ENCODE data around the gene RPUSD3.
A peak's percentile ranks its signal among the peaks of the same experiment; 100 is the strongest.
"Not testable (repeated sequence)": the region's sequence is repeated elsewhere in the genome, so short reads cannot be mapped to it uniquely, and the experiment has no call there.

The RPUSD3 gene

GRCh38 chr3:9876991-9877390 is 33.2 kb upstream of the RPUSD3 start:
- DNase-seq (ENCODE audit: low spot score in 2 of 2) (no peak), ATAC-seq (ENCODE audit: low read depth) (no peak)
- Mint-ChIP-seq H3K9me3 (no peaks in the 10 kb centered on the region), H3K27me3 (peaks cover 5% of the 10 kb centered on the region), H3K4me3 (no peak overlapping the region), H3K4me1 (no peaks in the 10 kb centered on the region), H3K27ac (no peak overlapping the region), H3K36me3 (no peaks in the 10 kb centered on the region)

- DNase-seq (ENCODE audit: low spot score in 2 of 2); H3K27me3 Mint-ChIP-seq; H3K4me3 Mint-ChIP-seq; H3K4me1 Mint-ChIP-seq; H3K36me3 Mint-ChIP-seq; H3K27ac Mint-ChIP-seq; H3K9me3 Mint-ChIP-seq; ATAC-seq (ENCODE audit: low read depth): not testable (repeated sequence)
These were observed 32.4 kb upstream of the RPUSD3 start for GRCh38 chr3:9876255-9876654.

GRCh38 chr3:9875448-9875847 is 31.6 kb upstream of the RPUSD3 start:
- H3K4me3 Mint-ChIP-seq, result no peak overlapping the region
- H3K27me3 Mint-ChIP-seq, result peaks cover 5% of the 10 kb centered on the region
- ATAC-seq (ENCODE audit: low read depth) (no peak), DNase-seq (ENCODE audit: low spot score in 2 of 2) (no peak)
- no peaks in the 10 kb centered on the region for H3K9me3 Mint-ChIP-seq
- H3K36me3 Mint-ChIP-seq, result no peaks in the 10 kb centered on the region
- H3K4me1 Mint-ChIP-seq, result no peaks in the 10 kb centered on the region
- H3K27ac Mint-ChIP-seq, result no peak overlapping the region

- not testable (repeated sequence) for H3K27me3 Mint-ChIP-seq; H3K36me3 Mint-ChIP-seq; H3K4me1 Mint-ChIP-seq; H3K4me3 Mint-ChIP-seq; H3K9me3 Mint-ChIP-seq; DNase-seq (ENCODE audit: low spot score in 2 of 2); ATAC-seq (ENCODE audit: low read depth); H3K27ac Mint-ChIP-seq
These were observed 28.3 kb upstream of the RPUSD3 start for GRCh38 chr3:9872067-9872466.

GRCh38 chr3:9870978-9871377 is 27.2 kb upstream of the RPUSD3 start:
- H3K27ac Mint-ChIP-seq, result no peak overlapping the region
- no peaks in the 10 kb centered on the region for H3K27me3 Mint-ChIP-seq
- no peaks in the 10 kb centered on the region for H3K4me1 Mint-ChIP-seq
- H3K9me3 Mint-ChIP-seq, result no peaks in the 10 kb centered on the region
- DNase-seq (ENCODE audit: low spot score in 2 of 2) (no peak), ATAC-seq (ENCODE audit: low read depth) (no peak)
- no peak overlapping the region for H3K4me3 Mint-ChIP-seq
- no peaks in the 10 kb centered on the region for H3K36me3 Mint-ChIP-seq

- Mint-ChIP-seq H3K9me3 (no peaks in the 10 kb centered on the region), H3K36me3 (no peaks in the 10 kb centered on the region), H3K27me3 (no peaks in the 10 kb centered on the region), H3K27ac (no peak overlapping the region), H3K4me3 (no peak overlapping the region), H3K4me1 (no peaks in the 10 kb centered on the region)
- no peak for ATAC-seq (ENCODE audit: low read depth)
- DNase-seq (ENCODE audit: low spot score in 2 of 2), result no peak
These were observed 26.1 kb upstream of the RPUSD3 start for GRCh38 chr3:9869955-9870354.

GRCh38 chr3:9867106-9867505 is 23.3 kb upstream of the RPUSD3 start:
- ATAC-seq (ENCODE audit: low read depth) (no peak), DNase-seq (ENCODE audit: low spot score in 2 of 2) (no peak)
- no peak overlapping the region for H3K27ac Mint-ChIP-seq
- peaks cover 3% of the 10 kb centered on the region for H3K27me3 Mint-ChIP-seq
- no peaks in the 10 kb centered on the region for H3K4me1 Mint-ChIP-seq
- H3K9me3 Mint-ChIP-seq, result no peaks in the 10 kb centered on the region
- H3K4me3 Mint-ChIP-seq, result no peak overlapping the region
- no peaks in the 10 kb centered on the region for H3K36me3 Mint-ChIP-seq

- Mint-ChIP-seq H3K27me3 (peaks cover 6% of the 10 kb centered on the region), H3K4me3 (no peak overlapping the region)
- DNase-seq (ENCODE audit: low spot score in 2 of 2), result no peak
These were observed 22.8 kb upstream of the RPUSD3 start for GRCh38 chr3:9866639-9867038.

GRCh38 chr3:9865125-9865637 is 21.4 kb upstream of the RPUSD3 start:
- not testable (repeated sequence) for H3K27ac Mint-ChIP-seq; H3K27me3 Mint-ChIP-seq; H3K9me3 Mint-ChIP-seq; H3K36me3 Mint-ChIP-seq; H3K4me3 Mint-ChIP-seq; H3K4me1 Mint-ChIP-seq; ATAC-seq (ENCODE audit: low read depth); DNase-seq (ENCODE audit: low spot score in 2 of 2)

More at GRCh38 chr3:9866639-9867038, 22.8 kb upstream of the RPUSD3 start:
- no peak overlapping the region for H3K27ac Mint-ChIP-seq
- H3K36me3 Mint-ChIP-seq, result no peaks in the 10 kb centered on the region
- H3K4me1 Mint-ChIP-seq, result no peaks in the 10 kb centered on the region
- H3K9me3 Mint-ChIP-seq, result no peaks in the 10 kb centered on the region
- no peak for ATAC-seq (ENCODE audit: low read depth)

- Mint-ChIP-seq H3K27ac (no peak overlapping the region), H3K27me3 (peaks cover 6% of the 10 kb centered on the region), H3K4me1 (no peaks in the 10 kb centered on the region), H3K4me3 (no peak overlapping the region), H3K36me3 (no peaks in the 10 kb centered on the region), H3K9me3 (no peaks in the 10 kb centered on the region)
- ATAC-seq (ENCODE audit: low read depth) (no peak), DNase-seq (ENCODE audit: low spot score in 2 of 2) (no peak)
These were observed 20.6 kb upstream of the RPUSD3 start for GRCh38 chr3:9864200-9864927.

GRCh38 chr3:9863058-9863772 is 19.4 kb upstream of the RPUSD3 start:
- no peak overlapping the region for H3K4me3 Mint-ChIP-seq
- ATAC-seq (ENCODE audit: low read depth) (no peak), DNase-seq (ENCODE audit: low spot score in 2 of 2) (no peak)

GRCh38 chr3:9862391-9863057 is 18.7 kb upstream of the RPUSD3 start:
- no peaks in the 10 kb centered on the region for H3K9me3 Mint-ChIP-seq
- no peak overlapping the region for H3K27ac Mint-ChIP-seq
- H3K4me1 Mint-ChIP-seq, result no peaks in the 10 kb centered on the region
- no peaks in the 10 kb centered on the region for H3K36me3 Mint-ChIP-seq
- DNase-seq (ENCODE audit: low spot score in 2 of 2) (peak in 1 of 2 donors; percentile 21), ATAC-seq (ENCODE audit: low read depth) (peak; percentile 92)
- H3K27me3 Mint-ChIP-seq, result peaks cover 6% of the 10 kb centered on the region
- no peak overlapping the region for H3K4me3 Mint-ChIP-seq

More at GRCh38 chr3:9863058-9863772, 19.4 kb upstream of the RPUSD3 start:
- peaks cover 6% of the 10 kb centered on the region for H3K27me3 Mint-ChIP-seq
- no peak overlapping the region for H3K27ac Mint-ChIP-seq
- H3K9me3 Mint-ChIP-seq, result no peaks in the 10 kb centered on the region
- no peaks in the 10 kb centered on the region for H3K4me1 Mint-ChIP-seq
- H3K36me3 Mint-ChIP-seq, result no peaks in the 10 kb centered on the region

- ATAC-seq (ENCODE audit: low read depth), result no peak
- no peak for DNase-seq (ENCODE audit: low spot score in 2 of 2)
- no peaks in the 10 kb centered on the region for H3K9me3 Mint-ChIP-seq
- H3K36me3 Mint-ChIP-seq, result no peaks in the 10 kb centered on the region
- no peak overlapping the region for H3K4me3 Mint-ChIP-seq
- H3K27me3 Mint-ChIP-seq, result peaks cover 6% of the 10 kb centered on the region
- no peak overlapping the region for H3K27ac Mint-ChIP-seq
- H3K4me1 Mint-ChIP-seq, result no peaks in the 10 kb centered on the region
These were observed 17.9 kb upstream of the RPUSD3 start for GRCh38 chr3:9861626-9862130.

- no peak overlapping the region for H3K27ac Mint-ChIP-seq
- H3K36me3 Mint-ChIP-seq, result no peaks in the 10 kb centered on the region
- peaks cover 6% of the 10 kb centered on the region for H3K27me3 Mint-ChIP-seq
- DNase-seq (ENCODE audit: low spot score in 2 of 2) (no peak), ATAC-seq (ENCODE audit: low read depth) (no peak)
- H3K4me3 Mint-ChIP-seq, result no peak overlapping the region
- H3K4me1 Mint-ChIP-seq, result no peaks in the 10 kb centered on the region
- H3K9me3 Mint-ChIP-seq, result no peaks in the 10 kb centered on the region
These were observed 17.4 kb upstream of the RPUSD3 start for GRCh38 chr3:9861201-9861600.
